ENCODE data around the gene FSHB. TPM values are rescaled to one million over a fixed set of nuclear protein-coding genes. Genes with fewer than 3 reads are reported as not detected.
"Not testable (repeated sequence)": the region's sequence is repeated elsewhere in the genome, so short reads cannot be mapped to it uniquely, and the experiment has no call there.

Gene FSHB
- total RNA-seq, 6 experiments from 2014 or later, result not detected

GRCh38 chr11:30197869-30198268, 32.9 kb upstream of the FSHB start:
- Histone ChIP-seq H3K27me3 (no peaks in the 10 kb centered on the region), H3K27ac (no peak overlapping the region), H3K4me3 (no peak overlapping the region), H3K9me3 (no peaks in the 10 kb centered on the region), H3K4me1 (no peaks in the 10 kb centered on the region), H3K36me3 (no peaks in the 10 kb centered on the region)
- TF ChIP-seq POLR2A (IDR thresholded peaks at IDR 0.05) (no peak), CTCF (IDR thresholded peaks at IDR 0.05) (no peak)
- DNase-seq, result no peak
- no peak for ATAC-seq
- intact Hi-C loops (cut with DNase I), result no loop called here
- WGBS (ENCODE audit: insufficient coverage, low coverage, low lambda C conversion rate, missing lambda C conversion rate), result 66% methylated on average over 2 of the region's 2 CpGs

- H3K27ac ChIP-seq; H3K9me3 ChIP-seq; H3K4me1 ChIP-seq; intact Hi-C loops (cut with DNase I); H3K4me3 ChIP-seq; H3K27me3 ChIP-seq; ATAC-seq; DNase-seq; H3K36me3 ChIP-seq: not testable (repeated sequence)
- WGBS (ENCODE audit: insufficient coverage, low coverage, low lambda C conversion rate, missing lambda C conversion rate), result 66% methylated on average over 6 of the region's 6 CpGs
Observed at GRCh38 chr11:30202989-30203388, 27.8 kb upstream of the FSHB start.

- no peak for DNase-seq
- H3K4me3 ChIP-seq, result no peak overlapping the region
Observed at GRCh38 chr11:30203850-30204249, 27.0 kb upstream of the FSHB start.

GRCh38 chr11:30206249-30206996, 24.4 kb upstream of the FSHB start:
- TF ChIP-seq CTCF (IDR thresholded peaks at IDR 0.05) (no peak), POLR2A (IDR thresholded peaks at IDR 0.05) (no peak)
- Histone ChIP-seq H3K9me3 (no peaks in the 10 kb centered on the region), H3K27me3 (no peaks in the 10 kb centered on the region), H3K27ac (no peak overlapping the region), H3K4me3 (no peak overlapping the region), H3K4me1 (no peaks in the 10 kb centered on the region), H3K36me3 (no peaks in the 10 kb centered on the region)
- DNase-seq (no peak), ATAC-seq (no peak)
- WGBS (ENCODE audit: insufficient coverage, low coverage, low lambda C conversion rate, missing lambda C conversion rate), result 39% methylated on average over 5 of the region's 5 CpGs
- intact Hi-C loops (cut with DNase I), result no loop called here

More at GRCh38 chr11:30203850-30204249, 27.0 kb upstream of the FSHB start:
- Histone ChIP-seq H3K4me1 (no peaks in the 10 kb centered on the region), H3K27ac (no peak overlapping the region), H3K27me3 (no peaks in the 10 kb centered on the region), H3K9me3 (no peaks in the 10 kb centered on the region), H3K36me3 (no peaks in the 10 kb centered on the region)
- no peak for TF ChIP-seq CTCF (IDR thresholded peaks at IDR 0.05)
- no peak for TF ChIP-seq POLR2A (IDR thresholded peaks at IDR 0.05)
- WGBS (ENCODE audit: insufficient coverage, low coverage, low lambda C conversion rate, missing lambda C conversion rate), result 25% methylated on average over 1 of the region's 1 CpG
- intact Hi-C loops (cut with DNase I), result no loop called here
- ATAC-seq, result no peak

GRCh38 chr11:30210357-30210756, 20.5 kb upstream of the FSHB start:
- DNase-seq (no peak), ATAC-seq (no peak)
- intact Hi-C loops (cut with DNase I), result no loop called here
- Histone ChIP-seq H3K4me1 (no peaks in the 10 kb centered on the region), H3K4me3 (no peak overlapping the region), H3K27ac (no peak overlapping the region), H3K9me3 (no peaks in the 10 kb centered on the region), H3K36me3 (no peaks in the 10 kb centered on the region), H3K27me3 (no peaks in the 10 kb centered on the region)
- TF ChIP-seq POLR2A (IDR thresholded peaks at IDR 0.05), result no peak
- no peak for TF ChIP-seq CTCF (IDR thresholded peaks at IDR 0.05)
- 22% methylated on average over 2 of the region's 2 CpGs for WGBS (ENCODE audit: insufficient coverage, low coverage, low lambda C conversion rate, missing lambda C conversion rate)
